Neuronal stem cell (in vitro differentiated cells): Measurements from ENCODE around the gene SCYL1.

Experiments
- DNase-seq: peaks from one replicate; pipeline ENCODE4 v3.0.0-alpha.2; 2013; ENCODE audit warnings: low spot score
- H2AFZ ChIP-seq: one replicate; pipeline ENCODE4 v1.6.1; 2013; ENCODE audit warnings: mild to moderate bottlenecking, low read length, inconsistent platforms
- H2AK5ac ChIP-seq: 2 replicates; pipeline ENCODE4 v1.6.1; 2013; ENCODE audit warnings: low read depth, mild to moderate bottlenecking, inconsistent platforms, low read length, moderate library complexity, mixed read lengths
- H2BK120ac ChIP-seq: 2 replicates; pipeline ENCODE4 v1.6.1; 2013; ENCODE audit warnings: low read depth, mild to moderate bottlenecking, inconsistent platforms, low read length, moderate library complexity, mixed read lengths
- H2BK12ac ChIP-seq: one replicate; pipeline ENCODE4 v1.6.1; 2013; ENCODE audit warnings: low read length, inconsistent platforms
- H2BK15ac ChIP-seq: 2 replicates; pipeline ENCODE4 v1.6.1; 2013; ENCODE audit warnings: mild to moderate bottlenecking, low read length, inconsistent platforms, mixed read lengths
- H2BK5ac ChIP-seq: one replicate; pipeline ENCODE4 v1.6.1; 2013; ENCODE audit warnings: inconsistent platforms, mild to moderate bottlenecking, low read length, moderate library complexity
- H3K14ac ChIP-seq: one replicate; pipeline ENCODE4 v1.6.1; 2013; ENCODE audit warnings: low read length, inconsistent platforms
- H3K18ac ChIP-seq: 2 replicates; pipeline ENCODE4 v1.6.1; 2013; ENCODE audit warnings: low read length, inconsistent platforms
- H3K23ac ChIP-seq: 2 replicates; pipeline ENCODE4 v1.6.1; 2013; ENCODE audit warnings: low read depth, mild to moderate bottlenecking, mixed read lengths, low read length, inconsistent platforms; ENCODE audit not compliant: poor library complexity
- H3K27ac ChIP-seq: replicated peaks from 3 replicates; pipeline ENCODE4 v1.5.1; 2013; ENCODE audit warnings: low read length, inconsistent platforms
- H3K27me3 ChIP-seq, 3 experiments: 2 replicates each; pipeline ENCODE4 v1.6.1; 2013; ENCODE audit warnings: low read length in 3 of 3, mild to moderate bottlenecking in 2 of 3, inconsistent platforms in 1 of 3, low read depth in 1 of 3, mixed read lengths in 1 of 3, moderate library complexity in 1 of 3; ENCODE audit not compliant: control insufficient read depth in 3 of 3, insufficient read depth in 3 of 3
- H3K36me3 ChIP-seq, 2 donors: replicated peaks in 1 of 2; 2 replicates each; pipeline ENCODE4 v1.6.1; 2013; ENCODE audit warnings: low read length in 2 of 2; ENCODE audit not compliant: control insufficient read depth in 2 of 2, insufficient read depth in 2 of 2
- H3K4ac ChIP-seq: 2 replicates; pipeline ENCODE4 v1.6.1; 2013; ENCODE audit warnings: inconsistent platforms, mild to moderate bottlenecking, low read length, moderate library complexity
- H3K4me1 ChIP-seq, 2 donors: 1 replicate in 1 of 2; 2 replicates in 1 of 2; pipeline ENCODE4 v1.6.1; 2013; ENCODE audit warnings: low read length in 2 of 2, low read depth in 1 of 2; ENCODE audit not compliant: control insufficient read depth in 2 of 2, insufficient read depth in 1 of 2
- H3K4me2 ChIP-seq: one replicate; pipeline ENCODE4 v1.6.1; 2013; ENCODE audit warnings: mild to moderate bottlenecking, low read length, inconsistent platforms; ENCODE audit not compliant: insufficient read depth, poor library complexity, severe bottlenecking
- H3K4me3 ChIP-seq, 2 donors: 2 replicates each; pipeline ENCODE4 v1.5.1; 2013; ENCODE audit warnings: low read length in 2 of 2, mild to moderate bottlenecking in 2 of 2, inconsistent platforms in 1 of 2, moderate library complexity in 1 of 2
- H3K79me1 ChIP-seq: one replicate; pipeline ENCODE4 v1.6.1; 2013; ENCODE audit warnings: low read depth, mild to moderate bottlenecking, inconsistent platforms, low read length, moderate library complexity
- H3K9ac ChIP-seq: one replicate; pipeline ENCODE4 v1.6.1; 2013; ENCODE audit warnings: mild to moderate bottlenecking, low read depth, low read length, inconsistent platforms; ENCODE audit not compliant: poor library complexity
- H3K9me3 ChIP-seq, 2 donors: replicated peaks in 1 of 2; 2 replicates each; pipeline versions ENCODE3 to v1.6.1; 2013; ENCODE audit warnings: low read length in 2 of 2, mild to moderate bottlenecking in 2 of 2, inconsistent platforms in 1 of 2, low read depth in 1 of 2, mixed read lengths in 1 of 2, moderate library complexity in 1 of 2; ENCODE audit not compliant: control insufficient read depth in 2 of 2, insufficient read depth in 1 of 2
- H4K8ac ChIP-seq: one replicate; pipeline ENCODE4 v1.6.1; 2013; ENCODE audit warnings: low read depth, mild to moderate bottlenecking, inconsistent platforms, low read length, moderate library complexity
- H4K91ac ChIP-seq: one replicate; pipeline ENCODE4 v1.6.1; 2013; ENCODE audit warnings: low read length, low read depth, mild to moderate bottlenecking, inconsistent platforms; ENCODE audit not compliant: poor library complexity
- WGBS, 2 donors: extraction: QIAGEN DNeasy Blood & Tissue Kit; methylation state at CpG; one replicate each; pipeline ENCODE4 v1.1.7; 2013; ENCODE audit warnings: missing lambda C conversion rate in 2 of 2, mixed read lengths in 1 of 2; ENCODE audit not compliant: insufficient read length in 2 of 2, insufficient replicate concordance in 1 of 2; ENCODE audit errors: extremely low coverage in 2 of 2; 5-methylcytosine and 5-hydroxymethylcytosine counted together

The SCYL1 gene

DNA sequence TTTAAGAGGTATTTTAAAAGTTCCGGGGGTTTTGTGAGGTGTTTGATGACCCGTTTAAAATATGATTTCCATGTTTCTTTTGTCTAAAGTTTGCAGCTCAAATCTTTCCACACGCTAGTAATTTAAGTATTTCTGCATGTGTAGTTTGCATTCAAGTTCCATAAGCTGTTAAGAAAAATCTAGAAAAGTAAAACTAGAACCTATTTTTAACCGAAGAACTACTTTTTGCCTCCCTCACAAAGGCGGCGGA, 26.2 kb upstream of the SCYL1 start:
- Histone ChIP-seq H3K79me1 (no peaks in the 10 kb centered on the region), H2AK5ac (no peak overlapping the region), H3K18ac (no peak overlapping the region), H2BK5ac (peak overlapping the region; percentile 83), H3K27me3 (no peaks in the 10 kb centered on the region), H3K4me1 (peaks cover 10 to 13% of the 10 kb centered on the region in 2 donors), H3K9me3 (no peaks in the 10 kb centered on the region), H3K4me3 (peak overlapping the region; percentile 72 to 90), H2BK12ac (no peak overlapping the region), H3K23ac (peak overlapping the region; percentile 99), H3K9ac (no peak overlapping the region), H3K36me3 (peaks cover 18 to 34% of the 10 kb centered on the region in 2 donors), H3K14ac (no peak overlapping the region), H4K8ac (no peak overlapping the region), H3K4ac (no peak overlapping the region), H2BK120ac (no peak overlapping the region), H3K27ac (peak overlapping the region; percentile 100), H2BK15ac (no peak overlapping the region), H3K4me2 (peak overlapping the region; percentile 70), H2AFZ (no peak overlapping the region), H4K91ac (no peak overlapping the region)
- WGBS, 2 donors, result no CpG with 5 or more reads among the region's 6 CpGs
- no peak for DNase-seq

- H3K4me2 ChIP-seq, result peak within 1 kb of the TSS; percentile 70
- peak within 1 kb of the TSS; percentile 8 for H3K4ac ChIP-seq
- H2BK5ac ChIP-seq, result peak within 1 kb of the TSS; percentile 83
- H3K18ac ChIP-seq, result peak within 1 kb of the TSS; percentile 100
- H3K36me3 ChIP-seq, result peaks cover 21 to 39% of the 10 kb centered on the region in 2 donors
- H3K27me3 ChIP-seq, result no peaks in the 10 kb centered on the region
- no peak within 1 kb of the TSS for H2BK15ac ChIP-seq
- H3K4me3 ChIP-seq, result peak within 1 kb of the TSS; percentile 72 to 90
- H2BK12ac ChIP-seq, result no peak within 1 kb of the TSS
- H4K8ac ChIP-seq, result no peak within 1 kb of the TSS
- no peaks in the 10 kb centered on the region for H3K9me3 ChIP-seq
- peaks cover 6 to 10% of the 10 kb centered on the region in 2 donors for H3K4me1 ChIP-seq
- H2AFZ ChIP-seq, result no peak within 1 kb of the TSS
- peak; percentile 95 for DNase-seq
- H3K14ac ChIP-seq, result peak within 1 kb of the TSS; percentile 49
- WGBS, 2 donors, result 100% methylated on average over 1 to 2 of the region's 24 CpGs
- peak within 1 kb of the TSS; percentile 65 for H3K9ac ChIP-seq
- H2BK120ac ChIP-seq, result peak within 1 kb of the TSS; percentile 13
- H2AK5ac ChIP-seq, result peak within 1 kb of the TSS; percentile 91
- no peaks in the 10 kb centered on the region for H3K79me1 ChIP-seq
- peak within 1 kb of the TSS; percentile 100 for H3K27ac ChIP-seq
- H3K23ac ChIP-seq, result peak within 1 kb of the TSS; percentile 99
- peak within 1 kb of the TSS; percentile 53 for H4K91ac ChIP-seq
Measured at GRCh38 chr11:65498977-65499712, 25.7 kb upstream of the SCYL1 start, which contains the start of gene MALAT1. MALAT1 (plus strand) TSS chr11:65499045.

GRCh38 chr11:65499713-65500386, 25.0 kb upstream of the SCYL1 start:
- H2AK5ac ChIP-seq, result no peak overlapping the region
- H2BK12ac ChIP-seq, result no peak overlapping the region
- no peaks in the 10 kb centered on the region for H3K79me1 ChIP-seq
- no peak overlapping the region for H3K27ac ChIP-seq
- H2BK5ac ChIP-seq, result no peak overlapping the region
- H3K27me3 ChIP-seq, result no peaks in the 10 kb centered on the region
- peak overlapping the region; percentile 34 for H3K4me2 ChIP-seq
- H2BK15ac ChIP-seq, result no peak overlapping the region
- H4K91ac ChIP-seq, result no peak overlapping the region
- H4K8ac ChIP-seq, result no peak overlapping the region
- H3K9ac ChIP-seq, result no peak overlapping the region
- peak overlapping the region; percentile 72 to 87 for H3K4me3 ChIP-seq
- no CpG with 5 or more reads among the region's 3 CpGs for WGBS, 2 donors
- no peak overlapping the region for H2BK120ac ChIP-seq
- peaks cover 6 to 10% of the 10 kb centered on the region in 2 donors for H3K4me1 ChIP-seq
- H2AFZ ChIP-seq, result no peak overlapping the region
- no peak overlapping the region for H3K18ac ChIP-seq
- no peaks in the 10 kb centered on the region for H3K9me3 ChIP-seq
- H3K23ac ChIP-seq, result no peak overlapping the region
- H3K4ac ChIP-seq, result no peak overlapping the region
- H3K36me3 ChIP-seq, result peaks cover 28 to 46% of the 10 kb centered on the region in 2 donors
- H3K14ac ChIP-seq, result no peak overlapping the region
- no peak for DNase-seq

GRCh38 chr11:65500387-65501185, 24.3 kb upstream of the SCYL1 start:
- Histone ChIP-seq H2BK15ac (no peak overlapping the region), H3K27ac (peak overlapping the region; percentile 5), H4K91ac (no peak overlapping the region), H3K4me2 (peak overlapping the region; percentile 34), H3K18ac (no peak overlapping the region), H4K8ac (no peak overlapping the region), H3K79me1 (no peaks in the 10 kb centered on the region), H3K14ac (no peak overlapping the region), H2BK12ac (no peak overlapping the region), H3K4me1 (peaks cover 6 to 10% of the 10 kb centered on the region in 2 donors), H3K23ac (no peak overlapping the region), H2BK5ac (no peak overlapping the region), H3K4me3 (peak overlapping the region; percentile 72 to 87), H3K9ac (peak overlapping the region; percentile 91), H2AK5ac (no peak overlapping the region), H2BK120ac (no peak overlapping the region), H2AFZ (no peak overlapping the region), H3K9me3 (no peaks in the 10 kb centered on the region), H3K4ac (no peak overlapping the region), H3K36me3 (peaks cover 36 to 53% of the 10 kb centered on the region in 2 donors), H3K27me3 (no peaks in the 10 kb centered on the region)
- no peak for DNase-seq
- WGBS, 2 donors, result no CpG with 5 or more reads among the region's 20 CpGs
